ENCODE data around the gene CANT1.

CANT1 gene

GRCh38 chr17:79038545-79039135 is 29.1 kb upstream of the CANT1 start:
- no peak for TF ChIP-seq FOXP2 (optimal IDR thresholded peaks at IDR 0.05; ENCODE audit: borderline replicate concordance, extremely low read depth, extremely low read length, insufficient read depth)
- no peak for TF ChIP-seq TAF1 (IDR thresholded peaks at IDR 0.05; ENCODE audit: borderline replicate concordance, insufficient read depth, low read length)
- no peak for TF ChIP-seq SIN3A (IDR thresholded peaks at IDR 0.05; ENCODE audit: borderline replicate concordance, insufficient read depth, low read length)
- TF ChIP-seq POLR2AphosphoS5 (IDR thresholded peaks at IDR 0.05; ENCODE audit: low read depth, low read length): no peak
- TF ChIP-seq REST (IDR thresholded peaks at IDR 0.05; ENCODE audit: insufficient read depth in 1 of 2, low read depth in 2 of 2, low read length in 2 of 2): no peak

- TF ChIP-seq POLR2AphosphoS5 (IDR thresholded peaks at IDR 0.05; ENCODE audit: low read depth, low read length) (no peak), SIN3A (IDR thresholded peaks at IDR 0.05; ENCODE audit: borderline replicate concordance, insufficient read depth, low read length) (no peak)
Measured at GRCh38 chr17:79036596-79036995, 27.0 kb upstream of the CANT1 start.

- no peak for TF ChIP-seq REST (IDR thresholded peaks at IDR 0.05; ENCODE audit: insufficient read depth in 1 of 2, low read depth in 2 of 2, low read length in 2 of 2)
- no peak for TF ChIP-seq FOXP2 (optimal IDR thresholded peaks at IDR 0.05; ENCODE audit: borderline replicate concordance, extremely low read depth, extremely low read length, insufficient read depth)
- no peak for TF ChIP-seq POLR2AphosphoS5 (IDR thresholded peaks at IDR 0.05; ENCODE audit: low read depth, low read length)
- TF ChIP-seq TAF1 (IDR thresholded peaks at IDR 0.05; ENCODE audit: borderline replicate concordance, insufficient read depth, low read length): no peak
- no peak for TF ChIP-seq SIN3A (IDR thresholded peaks at IDR 0.05; ENCODE audit: borderline replicate concordance, insufficient read depth, low read length)
Measured at GRCh38 chr17:79036181-79036580, 26.6 kb upstream of the CANT1 start.

DNA sequence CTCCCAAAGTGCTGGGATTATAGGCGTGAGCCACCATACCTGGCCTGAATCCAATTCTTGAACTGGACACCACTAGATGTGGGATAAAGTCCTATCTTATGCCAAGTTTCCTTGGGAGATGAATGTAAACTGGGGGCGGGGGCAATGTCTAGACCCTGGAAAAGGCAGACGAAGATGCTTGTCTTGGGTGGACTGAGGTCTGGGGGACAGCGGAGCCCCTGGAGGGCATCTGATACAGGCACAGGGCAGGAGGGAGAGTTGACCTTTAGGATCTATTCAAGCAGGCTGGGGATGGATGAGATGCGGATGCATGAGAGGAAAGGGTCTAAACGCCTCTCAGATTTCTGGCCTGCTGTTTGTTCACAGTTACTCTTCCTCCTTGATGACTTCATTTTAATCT is 26.1 kb upstream of the CANT1 start:
- TF ChIP-seq SIN3A (IDR thresholded peaks at IDR 0.05; ENCODE audit: borderline replicate concordance, insufficient read depth, low read length) (no peak), REST (IDR thresholded peaks at IDR 0.05; ENCODE audit: insufficient read depth in 1 of 2, low read depth in 2 of 2, low read length in 2 of 2) (no peak), TAF1 (IDR thresholded peaks at IDR 0.05; ENCODE audit: borderline replicate concordance, insufficient read depth, low read length) (no peak), FOXP2 (optimal IDR thresholded peaks at IDR 0.05; ENCODE audit: borderline replicate concordance, extremely low read depth, extremely low read length, insufficient read depth) (no peak), POLR2AphosphoS5 (IDR thresholded peaks at IDR 0.05; ENCODE audit: low read depth, low read length) (no peak)

- TF ChIP-seq TAF1 (IDR thresholded peaks at IDR 0.05; ENCODE audit: borderline replicate concordance, insufficient read depth, low read length) (no peak), SIN3A (IDR thresholded peaks at IDR 0.05; ENCODE audit: borderline replicate concordance, insufficient read depth, low read length) (no peak), REST (IDR thresholded peaks at IDR 0.05; ENCODE audit: insufficient read depth in 1 of 2, low read depth in 2 of 2, low read length in 2 of 2) (no peak), FOXP2 (optimal IDR thresholded peaks at IDR 0.05; ENCODE audit: borderline replicate concordance, extremely low read depth, extremely low read length, insufficient read depth) (no peak), POLR2AphosphoS5 (IDR thresholded peaks at IDR 0.05; ENCODE audit: low read depth, low read length) (no peak)
Measured at GRCh38 chr17:79034931-79035485, 25.4 kb upstream of the CANT1 start.
